ENCODE data around the gene NACAD. TPM values are rescaled to one million over a fixed set of nuclear protein-coding genes. Genes with fewer than 3 reads are reported as not detected.

Gene NACAD
- total RNA-seq, 1 donor from 2014 or later = 9.6 TPM

- Mint-ChIP-seq H3K4me1 (ENCODE audit: unreplicated experiment) (no peaks in the 10 kb centered on the region), H3K27ac (ENCODE audit: unreplicated experiment) (no peak overlapping the region), H3K4me3 (ENCODE audit: unreplicated experiment) (no peak overlapping the region), H3K36me3 (ENCODE audit: unreplicated experiment) (no peaks in the 10 kb centered on the region), H3K27me3 (ENCODE audit: unreplicated experiment) (peaks cover 8% of the 10 kb centered on the region), H3K9me3 (ENCODE audit: unreplicated experiment) (no peaks in the 10 kb centered on the region)
- DNase-seq (ENCODE audit: extremely low spot score, unreplicated experiment) = no peak
- no peak for TF ChIP-seq CTCF (IDR thresholded peaks at IDR 0.05)
These were observed 44.0 kb upstream of the NACAD start for GRCh38 chr7:45132708-45133320.

- no peak for TF ChIP-seq CTCF (IDR thresholded peaks at IDR 0.05)
- no peak overlapping the region for H3K27ac Mint-ChIP-seq (ENCODE audit: unreplicated experiment)
- DNase-seq (ENCODE audit: extremely low spot score, unreplicated experiment) = no peak
- no peak overlapping the region for H3K4me3 Mint-ChIP-seq (ENCODE audit: unreplicated experiment)
- H3K4me1 Mint-ChIP-seq (ENCODE audit: unreplicated experiment) = no peaks in the 10 kb centered on the region
- no peaks in the 10 kb centered on the region for H3K36me3 Mint-ChIP-seq (ENCODE audit: unreplicated experiment)
- H3K9me3 Mint-ChIP-seq (ENCODE audit: unreplicated experiment) = no peaks in the 10 kb centered on the region
- peaks cover 6% of the 10 kb centered on the region for H3K27me3 Mint-ChIP-seq (ENCODE audit: unreplicated experiment)
These were observed 43.1 kb upstream of the NACAD start for GRCh38 chr7:45131891-45132290.

GRCh38 chr7:45130910-45131309 lies 42.1 kb upstream of the NACAD start:
- H3K27me3 Mint-ChIP-seq (ENCODE audit: unreplicated experiment) = no peaks in the 10 kb centered on the region
- no peak for DNase-seq (ENCODE audit: extremely low spot score, unreplicated experiment)
- no peaks in the 10 kb centered on the region for H3K36me3 Mint-ChIP-seq (ENCODE audit: unreplicated experiment)
- H3K4me3 Mint-ChIP-seq (ENCODE audit: unreplicated experiment) = no peak overlapping the region
- H3K9me3 Mint-ChIP-seq (ENCODE audit: unreplicated experiment) = no peaks in the 10 kb centered on the region
- no peak overlapping the region for H3K27ac Mint-ChIP-seq (ENCODE audit: unreplicated experiment)
- H3K4me1 Mint-ChIP-seq (ENCODE audit: unreplicated experiment) = no peaks in the 10 kb centered on the region
- TF ChIP-seq CTCF (IDR thresholded peaks at IDR 0.05) = no peak

- no peak for DNase-seq (ENCODE audit: extremely low spot score, unreplicated experiment)
- Mint-ChIP-seq H3K4me1 (ENCODE audit: unreplicated experiment) (no peaks in the 10 kb centered on the region), H3K27me3 (ENCODE audit: unreplicated experiment) (no peaks in the 10 kb centered on the region), H3K9me3 (ENCODE audit: unreplicated experiment) (no peaks in the 10 kb centered on the region), H3K36me3 (ENCODE audit: unreplicated experiment) (no peaks in the 10 kb centered on the region), H3K4me3 (ENCODE audit: unreplicated experiment) (no peak overlapping the region), H3K27ac (ENCODE audit: unreplicated experiment) (no peak overlapping the region)
- TF ChIP-seq CTCF (IDR thresholded peaks at IDR 0.05) = no peak
These were observed 41.1 kb upstream of the NACAD start for GRCh38 chr7:45129906-45130305.

GRCh38 chr7:45129181-45129800 lies 40.5 kb upstream of the NACAD start:
- Mint-ChIP-seq H3K27ac (ENCODE audit: unreplicated experiment) (no peak overlapping the region), H3K27me3 (ENCODE audit: unreplicated experiment) (no peaks in the 10 kb centered on the region), H3K4me1 (ENCODE audit: unreplicated experiment) (no peaks in the 10 kb centered on the region), H3K4me3 (ENCODE audit: unreplicated experiment) (no peak overlapping the region), H3K9me3 (ENCODE audit: unreplicated experiment) (no peaks in the 10 kb centered on the region), H3K36me3 (ENCODE audit: unreplicated experiment) (no peaks in the 10 kb centered on the region)
- DNase-seq (ENCODE audit: extremely low spot score, unreplicated experiment) = no peak
- no peak for TF ChIP-seq CTCF (IDR thresholded peaks at IDR 0.05)

Data from osteocyte (in vitro differentiated cells).